ENCODE results near the gene GRIK5.

DNA sequence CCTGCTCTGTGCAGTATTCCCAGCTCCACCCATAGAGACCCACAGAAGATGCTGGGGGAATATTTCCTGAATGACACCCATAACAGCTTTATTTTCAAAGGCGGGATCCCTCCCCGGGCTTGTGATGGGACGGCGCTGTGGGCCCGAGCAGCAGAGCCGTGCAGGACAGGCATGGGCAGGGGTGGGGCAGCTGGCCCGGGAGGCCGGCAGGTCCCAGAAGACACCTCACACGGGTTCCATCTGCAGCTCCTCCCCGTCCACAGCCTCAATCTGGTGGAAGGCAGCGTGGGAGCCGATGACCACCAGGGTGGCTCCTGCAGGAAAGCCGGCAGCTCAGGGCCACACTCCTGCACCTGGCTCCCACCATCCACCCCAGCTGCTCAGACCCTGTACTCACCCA is 113.4 kb downstream of the GRIK5 start:
- TF ChIP-seq, protein P1, sequence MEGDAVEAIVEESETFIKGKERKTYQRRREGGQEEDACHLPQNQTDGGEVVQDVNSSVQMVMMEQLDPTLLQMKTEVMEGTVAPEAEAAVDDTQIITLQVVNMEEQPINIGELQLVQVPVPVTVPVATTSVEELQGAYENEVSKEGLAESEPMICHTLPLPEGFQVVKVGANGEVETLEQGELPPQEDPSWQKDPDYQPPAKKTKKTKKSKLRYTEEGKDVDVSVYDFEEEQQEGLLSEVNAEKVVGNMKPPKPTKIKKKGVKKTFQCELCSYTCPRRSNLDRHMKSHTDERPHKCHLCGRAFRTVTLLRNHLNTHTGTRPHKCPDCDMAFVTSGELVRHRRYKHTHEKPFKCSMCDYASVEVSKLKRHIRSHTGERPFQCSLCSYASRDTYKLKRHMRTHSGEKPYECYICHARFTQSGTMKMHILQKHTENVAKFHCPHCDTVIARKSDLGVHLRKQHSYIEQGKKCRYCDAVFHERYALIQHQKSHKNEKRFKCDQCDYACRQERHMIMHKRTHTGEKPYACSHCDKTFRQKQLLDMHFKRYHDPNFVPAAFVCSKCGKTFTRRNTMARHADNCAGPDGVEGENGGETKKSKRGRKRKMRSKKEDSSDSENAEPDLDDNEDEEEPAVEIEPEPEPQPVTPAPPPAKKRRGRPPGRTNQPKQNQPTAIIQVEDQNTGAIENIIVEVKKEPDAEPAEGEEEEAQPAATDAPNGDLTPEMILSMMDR (IDR thresholded peaks at IDR 0.05; ENCODE audit: control extremely low read depth in 1 of 3, insufficient read depth in 1 of 3, low read depth in 1 of 3, low read length in 3 of 3): no peak
- TF ChIP-seq HDAC2 (IDR thresholded peaks at IDR 0.05; ENCODE audit: borderline replicate concordance in 1 of 2, low read depth in 2 of 2, low read length in 2 of 2): no peak
- no peak for TF ChIP-seq KDM5A (IDR thresholded peaks at IDR 0.05; ENCODE audit: low read length)
- no peak for TF ChIP-seq POLR2A (IDR thresholded peaks at IDR 0.05; ENCODE audit: control extremely low read depth in 1 of 2, low read depth in 2 of 2, low read length in 2 of 2)
- TF ChIP-seq, protein P2, sequence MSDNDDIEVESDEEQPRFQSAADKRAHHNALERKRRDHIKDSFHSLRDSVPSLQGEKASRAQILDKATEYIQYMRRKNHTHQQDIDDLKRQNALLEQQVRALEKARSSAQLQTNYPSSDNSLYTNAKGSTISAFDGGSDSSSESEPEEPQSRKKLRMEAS (IDR thresholded peaks at IDR 0.05): no peak
- TF ChIP-seq, protein P3, sequence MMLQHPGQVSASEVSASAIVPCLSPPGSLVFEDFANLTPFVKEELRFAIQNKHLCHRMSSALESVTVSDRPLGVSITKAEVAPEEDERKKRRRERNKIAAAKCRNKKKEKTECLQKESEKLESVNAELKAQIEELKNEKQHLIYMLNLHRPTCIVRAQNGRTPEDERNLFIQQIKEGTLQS (IDR thresholded peaks at IDR 0.05; ENCODE audit: insufficient read depth, low read depth, low read length): no peak
- TF ChIP-seq BCL11A (IDR thresholded peaks at IDR 0.05; ENCODE audit: low read depth in 2 of 2, low read length in 2 of 2): no peak
